NT2/D1 (cell line): ENCODE data around the gene SLCO1B3.

ENCODE experiments used
- YY1 ChIP-seq: IDR thresholded peaks from 2 replicates; pipeline ENCODE4 v1.6.1; 2011; ENCODE audit not compliant: insufficient read length, insufficient read depth
- ZNF274 ChIP-seq: IDR thresholded peaks from 2 replicates; pipeline ENCODE4 v1.6.1; 2011; ENCODE audit warnings: mild to moderate bottlenecking, low read depth, low read length

DNA sequence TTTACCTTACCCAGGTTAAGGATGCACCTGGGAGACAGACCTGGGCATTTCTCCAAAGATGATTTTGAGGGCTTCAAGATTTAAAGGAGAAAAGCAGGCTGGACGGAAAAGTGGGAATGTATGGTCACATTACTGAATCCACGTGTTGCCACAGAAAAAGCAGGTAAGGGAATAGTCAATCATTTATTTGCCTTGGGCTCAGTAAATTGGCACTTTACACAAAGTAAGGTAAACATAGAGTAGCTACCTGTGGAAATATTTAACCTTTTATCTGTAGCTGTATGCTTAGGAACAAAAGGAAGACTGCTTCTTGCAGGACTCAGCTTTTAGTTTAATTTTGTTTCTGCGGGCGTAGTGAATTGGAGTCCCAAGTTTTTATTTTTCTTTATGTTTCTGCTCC lies 153.3 kb downstream of the SLCO1B3 start:
- no peak for TF ChIP-seq YY1
- no peak for TF ChIP-seq ZNF274
